Limb (tissue), 2 donors: ENCODE measurements around the gene LRRC61.

Experiments
- DNase-seq, 2 donors: peaks; one replicate each; pipeline ENCODE4 v3.0.0-alpha.2; 2016; ENCODE audit errors: extremely low spot score in 2 of 2

LRRC61 gene

DNA sequence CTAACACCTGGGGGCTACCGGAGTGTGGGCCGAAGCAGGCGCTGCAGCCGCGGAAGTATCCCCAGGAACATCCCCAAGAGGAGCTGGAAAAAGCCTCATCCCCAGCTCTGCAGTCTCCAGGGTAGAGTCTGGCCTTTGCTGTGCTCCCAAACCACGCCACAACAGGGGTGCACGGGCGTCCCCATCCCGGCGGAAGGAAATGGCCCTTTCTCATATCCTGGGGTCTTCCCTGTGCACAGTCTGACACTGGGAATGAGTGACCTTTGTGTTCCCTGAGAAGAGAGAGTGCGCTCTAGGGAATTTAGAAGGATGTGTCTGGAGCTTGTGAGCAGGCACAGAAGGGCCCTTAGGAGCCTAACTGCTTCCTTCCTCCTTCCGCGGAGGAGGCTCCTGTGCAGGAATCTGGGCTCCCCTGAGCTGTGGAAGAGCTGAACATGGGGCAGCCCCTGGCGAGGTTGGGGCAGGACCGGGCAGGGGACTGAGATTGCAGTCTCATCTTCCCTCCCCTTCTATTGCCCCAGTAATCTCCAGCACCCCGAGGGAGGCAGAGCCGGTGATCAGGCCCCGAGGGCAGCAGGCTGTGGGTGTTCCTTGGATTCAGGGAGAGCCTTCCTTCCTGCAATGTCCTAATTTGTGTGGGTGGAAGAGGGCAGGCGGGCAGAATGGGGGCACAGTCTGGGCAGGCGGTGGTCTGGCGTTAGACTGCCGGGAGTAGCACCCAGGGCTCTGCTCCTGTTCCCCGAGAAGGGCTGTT, 46.8 kb downstream of the LRRC61 start:
- no peak for DNase-seq

DNA sequence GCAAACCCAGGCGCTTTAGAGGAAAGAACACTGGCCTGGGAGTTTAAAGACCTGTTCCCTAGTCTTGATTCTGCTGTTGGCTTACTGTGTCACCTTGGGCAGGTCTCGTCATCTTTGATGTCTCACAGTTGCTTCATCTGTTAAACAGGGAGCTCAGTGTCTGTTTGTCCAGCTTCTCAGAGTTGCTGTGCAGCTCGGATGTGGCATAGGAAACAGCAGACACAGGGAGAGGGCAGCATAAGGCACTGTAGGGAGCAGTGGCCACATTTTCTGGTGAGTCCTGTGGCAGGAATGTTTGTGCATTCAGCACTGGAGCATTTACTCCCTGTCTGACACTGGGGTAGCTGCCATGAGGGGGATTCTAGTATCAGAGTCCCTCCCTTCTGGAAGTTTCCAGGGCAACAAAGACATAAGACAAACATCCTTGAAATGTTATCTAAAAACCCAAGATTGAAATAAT, 47.5 kb downstream of the LRRC61 start:
- no peak for DNase-seq

DNA sequence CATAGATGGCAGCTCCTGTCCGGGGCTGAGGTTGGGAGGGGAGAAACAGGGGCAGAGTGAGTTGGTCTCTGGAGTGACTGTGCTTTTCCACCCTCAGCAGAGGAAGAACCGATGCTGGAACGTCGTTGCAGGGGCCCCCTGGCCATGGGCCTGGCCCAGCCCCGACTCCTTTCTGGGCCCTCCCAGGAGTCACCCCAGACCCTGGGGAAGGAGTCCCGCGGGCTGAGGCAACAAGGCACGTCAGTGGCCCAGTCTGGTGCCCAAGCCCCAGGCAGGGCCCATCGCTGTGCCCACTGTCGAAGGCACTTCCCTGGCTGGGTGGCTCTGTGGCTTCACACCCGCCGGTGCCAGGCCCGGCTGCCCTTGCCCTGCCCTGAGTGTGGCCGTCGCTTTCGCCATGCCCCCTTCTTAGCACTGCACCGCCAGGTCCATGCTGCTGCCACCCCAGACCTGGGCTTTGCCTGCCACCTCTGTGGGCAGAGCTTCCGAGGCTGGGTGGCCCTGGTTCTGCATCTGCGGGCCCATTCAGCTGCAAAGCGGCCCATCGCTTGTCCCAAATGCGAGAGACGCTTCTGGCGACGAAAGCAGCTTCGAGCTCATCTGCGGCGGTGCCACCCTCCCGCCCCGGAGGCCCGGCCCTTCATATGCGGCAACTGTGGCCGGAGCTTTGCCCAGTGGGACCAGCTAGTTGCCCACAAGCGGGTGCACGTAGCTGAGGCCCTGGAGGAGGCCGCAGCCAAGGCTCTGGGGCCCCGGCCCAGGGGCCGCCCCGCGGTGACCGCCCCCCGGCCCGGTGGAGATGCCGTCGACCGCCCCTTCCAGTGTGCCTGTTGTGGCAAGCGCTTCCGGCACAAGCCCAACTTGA, 48.2 kb downstream of the LRRC61 start:
- no peak for DNase-seq

DNA sequence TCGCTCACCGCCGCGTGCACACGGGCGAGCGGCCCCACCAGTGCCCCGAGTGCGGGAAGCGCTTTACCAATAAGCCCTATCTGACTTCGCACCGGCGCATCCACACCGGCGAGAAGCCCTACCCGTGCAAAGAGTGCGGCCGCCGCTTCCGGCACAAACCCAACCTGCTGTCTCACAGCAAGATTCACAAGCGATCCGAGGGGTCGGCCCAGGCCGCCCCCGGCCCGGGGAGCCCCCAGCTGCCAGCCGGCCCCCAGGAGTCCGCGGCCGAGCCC, 48.8 kb downstream of the LRRC61 start:
- no peak for DNase-seq

DNA sequence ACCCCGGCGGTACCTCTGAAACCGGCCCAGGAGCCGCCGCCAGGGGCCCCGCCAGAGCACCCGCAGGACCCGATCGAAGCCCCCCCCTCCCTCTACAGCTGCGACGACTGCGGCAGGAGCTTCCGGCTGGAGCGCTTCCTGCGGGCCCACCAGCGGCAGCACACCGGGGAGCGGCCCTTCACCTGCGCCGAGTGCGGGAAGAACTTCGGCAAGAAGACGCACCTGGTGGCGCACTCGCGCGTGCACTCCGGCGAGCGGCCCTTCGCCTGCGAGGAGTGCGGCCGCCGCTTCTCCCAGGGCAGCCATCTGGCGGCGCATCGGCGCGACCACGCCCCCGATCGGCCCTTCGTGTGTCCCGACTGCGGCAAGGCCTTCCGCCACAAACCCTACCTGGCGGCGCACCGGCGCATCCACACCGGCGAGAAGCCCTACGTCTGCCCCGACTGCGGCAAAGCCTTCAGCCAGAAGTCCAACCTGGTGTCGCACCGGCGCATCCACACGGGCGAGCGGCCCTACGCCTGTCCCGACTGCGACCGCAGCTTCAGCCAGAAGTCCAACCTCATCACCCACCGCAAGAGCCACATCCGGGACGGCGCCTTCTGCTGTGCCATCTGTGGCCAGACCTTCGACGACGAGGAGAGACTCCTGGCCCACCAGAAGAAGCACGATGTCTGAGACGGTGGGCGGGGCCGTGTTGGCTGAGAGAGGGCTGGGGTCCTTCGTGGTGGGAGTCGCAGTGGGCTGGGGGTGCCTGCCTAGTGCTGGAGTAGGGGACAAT, 49.3 kb downstream of the LRRC61 start:
- no peak for DNase-seq

DNA sequence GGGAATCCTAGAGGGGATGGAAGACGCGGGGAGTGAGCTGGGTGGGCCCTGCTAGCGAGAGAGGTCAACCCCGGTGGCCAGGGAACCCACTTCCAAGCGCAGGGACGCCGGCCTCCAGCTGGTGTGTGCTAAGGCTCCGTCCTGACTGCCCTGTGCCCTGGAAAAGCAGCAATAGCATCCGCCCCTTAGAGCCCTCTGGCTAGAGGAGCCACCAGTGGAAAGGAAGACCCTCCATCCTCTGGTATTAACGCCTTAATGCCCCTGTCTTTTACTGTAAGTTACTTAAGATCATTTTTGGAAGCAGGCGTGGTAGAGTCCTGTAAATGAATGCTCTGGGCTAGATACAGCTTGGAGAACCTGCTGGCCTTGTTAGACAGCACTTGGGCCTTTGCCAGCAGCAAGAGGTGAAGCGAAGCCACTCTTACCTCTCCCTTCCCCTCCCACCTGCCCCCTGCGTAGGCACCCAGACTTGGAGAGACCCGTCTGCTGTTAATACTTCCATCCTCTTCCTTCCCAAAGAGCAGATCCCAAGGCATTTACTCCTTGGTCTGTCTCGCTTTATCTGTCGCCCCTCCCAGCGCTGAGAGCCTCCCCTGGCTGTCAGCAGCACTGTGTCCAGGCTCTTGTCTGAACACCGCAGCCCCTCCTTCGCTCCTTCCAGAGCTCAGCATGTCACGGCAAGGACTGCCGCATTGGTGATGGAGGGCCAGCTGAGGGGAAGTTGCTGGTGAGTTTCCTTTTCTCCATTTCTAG, 50.1 kb downstream of the LRRC61 start:
- no peak for DNase-seq

DNA sequence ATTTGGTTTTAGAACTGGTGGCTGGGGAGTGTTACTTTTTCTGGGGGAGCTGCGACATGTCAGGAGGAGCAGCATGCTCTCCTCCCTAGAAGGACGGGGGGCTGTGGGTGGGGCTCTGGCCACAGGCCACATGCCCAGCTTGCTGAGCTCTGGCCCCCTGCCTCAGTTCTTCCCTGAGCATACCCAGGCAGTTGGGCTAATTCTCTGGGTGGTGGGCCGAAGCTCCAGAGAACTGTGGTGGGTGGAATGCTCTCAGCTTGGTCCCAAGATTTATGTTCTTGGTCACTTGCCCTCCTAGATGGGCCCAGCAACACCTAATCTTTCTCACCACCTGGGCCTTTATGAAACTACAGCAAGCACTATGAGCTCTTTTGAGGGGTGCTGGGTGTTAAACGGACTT, 50.9 kb downstream of the LRRC61 start:
- DNase-seq, result no peak

DNA sequence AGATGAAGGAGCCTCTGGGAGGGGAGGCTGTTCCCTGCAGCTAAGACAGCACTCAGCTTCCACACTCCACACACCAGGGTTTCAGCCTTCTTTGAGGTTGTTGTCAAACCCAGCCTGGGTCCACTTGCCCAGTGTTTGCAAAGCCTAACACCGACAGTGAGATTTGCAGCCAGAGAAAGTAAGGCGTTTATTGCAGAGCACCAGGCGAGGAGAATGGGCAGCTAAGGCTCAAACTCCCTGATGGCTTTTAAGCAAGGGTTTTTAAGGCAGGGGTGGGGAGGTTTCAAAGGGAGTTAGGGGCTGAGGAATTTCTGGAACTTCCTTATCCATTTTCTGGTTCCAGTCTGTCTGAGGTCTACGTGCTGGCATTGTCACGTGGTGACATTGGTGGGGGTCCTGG, 51.3 kb downstream of the LRRC61 start:
- no peak for DNase-seq

DNA sequence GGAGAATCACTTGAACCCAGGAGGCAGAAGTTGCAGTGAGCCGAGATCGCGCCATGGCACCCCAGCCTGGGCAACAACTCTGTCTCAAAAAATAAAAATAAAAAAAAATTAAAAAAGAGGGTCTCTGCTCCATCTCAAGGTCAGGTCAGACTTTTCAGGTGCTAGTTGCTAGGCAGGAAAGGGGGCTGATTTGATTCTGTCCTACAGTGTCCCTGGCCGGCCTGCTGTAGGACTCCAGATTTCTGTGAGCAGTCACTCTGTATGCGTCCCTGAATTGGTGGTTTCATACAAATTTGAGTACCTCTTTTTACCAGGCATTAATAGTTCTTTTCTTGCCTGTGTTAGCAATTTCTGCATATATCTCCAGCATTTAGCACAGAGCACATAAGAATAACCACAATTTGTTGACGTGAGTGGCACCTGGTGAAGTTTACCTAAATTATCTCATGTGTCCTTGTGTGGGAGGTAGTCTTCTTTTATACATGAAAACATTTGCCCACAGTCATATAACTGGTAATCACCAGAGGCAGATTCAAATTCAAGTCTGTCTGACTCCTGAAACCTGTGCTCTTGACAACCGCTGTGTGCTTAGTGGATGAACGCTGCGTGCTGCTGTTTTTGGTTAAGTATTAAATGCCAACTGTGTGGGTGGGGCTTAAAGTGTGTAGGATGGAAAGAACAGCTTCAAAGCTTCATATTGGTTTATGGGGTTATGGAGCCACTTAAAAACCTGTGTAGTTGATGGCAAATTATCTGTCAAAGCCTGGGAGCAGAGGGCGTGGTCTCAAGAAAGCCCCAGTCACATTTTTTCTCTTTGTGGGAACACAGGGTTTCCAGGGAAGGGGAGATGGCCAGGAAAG, 52.7 kb downstream of the LRRC61 start:
- DNase-seq, result no peak

DNA sequence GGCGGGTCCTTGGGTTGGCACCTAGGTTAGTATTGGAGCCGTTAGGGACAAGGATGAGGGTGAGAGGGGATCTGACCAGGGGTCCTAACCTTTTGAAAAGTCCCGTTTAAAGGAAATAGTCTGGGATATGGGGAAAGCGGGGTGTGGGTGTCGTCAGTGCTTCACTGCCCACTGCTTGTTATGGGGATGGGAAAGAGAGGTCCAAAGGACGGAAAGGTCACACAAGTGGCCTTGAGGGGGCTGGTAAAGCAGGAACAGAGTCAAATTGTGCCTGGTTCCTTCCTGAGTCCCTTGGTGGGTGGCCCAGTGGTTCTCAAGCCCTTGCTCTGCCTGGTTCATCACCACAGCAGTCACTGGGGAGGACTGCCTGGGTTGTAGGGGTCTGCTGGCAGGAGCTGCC, 53.4 kb downstream of the LRRC61 start:
- no peak for DNase-seq

DNA sequence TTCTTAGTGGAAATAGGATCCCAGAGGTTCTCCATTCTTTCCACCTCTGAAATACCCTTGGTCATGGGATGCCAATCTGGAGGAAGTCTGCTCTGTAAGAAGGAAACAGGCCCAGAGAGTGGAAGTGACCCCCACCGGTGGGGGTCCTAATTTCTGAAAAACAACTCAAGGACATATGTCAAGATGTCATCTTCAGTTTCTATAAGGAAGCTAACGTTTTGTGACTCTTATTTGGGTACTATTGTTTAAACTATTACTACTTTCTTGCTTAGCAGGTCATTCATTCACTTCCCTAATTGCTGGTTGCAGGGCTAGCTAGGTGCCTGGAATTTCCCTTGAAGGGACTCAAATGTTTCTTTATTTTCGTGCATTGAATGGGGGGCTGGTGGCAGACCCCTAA, 54.0 kb downstream of the LRRC61 start:
- no peak for DNase-seq

DNA sequence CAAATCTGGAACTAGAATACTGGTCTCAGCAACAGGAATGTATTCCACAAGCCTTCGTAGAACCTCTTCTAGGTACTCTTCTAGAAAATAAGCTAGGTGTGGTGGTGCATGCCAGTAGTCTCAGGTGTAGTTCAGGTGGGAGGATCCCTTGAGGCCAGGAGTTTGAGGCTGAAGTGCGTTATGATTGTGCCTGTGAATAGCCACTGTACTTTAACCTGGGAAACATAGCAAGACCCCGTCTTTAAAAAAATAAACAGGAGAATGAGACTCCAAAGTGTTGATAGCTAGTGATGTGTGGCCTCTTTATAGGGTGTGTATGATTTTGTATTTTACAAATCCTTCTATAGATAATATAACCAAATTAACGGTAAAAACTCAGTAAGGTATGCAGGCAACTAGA, 54.5 kb downstream of the LRRC61 start:
- no peak for DNase-seq

DNA sequence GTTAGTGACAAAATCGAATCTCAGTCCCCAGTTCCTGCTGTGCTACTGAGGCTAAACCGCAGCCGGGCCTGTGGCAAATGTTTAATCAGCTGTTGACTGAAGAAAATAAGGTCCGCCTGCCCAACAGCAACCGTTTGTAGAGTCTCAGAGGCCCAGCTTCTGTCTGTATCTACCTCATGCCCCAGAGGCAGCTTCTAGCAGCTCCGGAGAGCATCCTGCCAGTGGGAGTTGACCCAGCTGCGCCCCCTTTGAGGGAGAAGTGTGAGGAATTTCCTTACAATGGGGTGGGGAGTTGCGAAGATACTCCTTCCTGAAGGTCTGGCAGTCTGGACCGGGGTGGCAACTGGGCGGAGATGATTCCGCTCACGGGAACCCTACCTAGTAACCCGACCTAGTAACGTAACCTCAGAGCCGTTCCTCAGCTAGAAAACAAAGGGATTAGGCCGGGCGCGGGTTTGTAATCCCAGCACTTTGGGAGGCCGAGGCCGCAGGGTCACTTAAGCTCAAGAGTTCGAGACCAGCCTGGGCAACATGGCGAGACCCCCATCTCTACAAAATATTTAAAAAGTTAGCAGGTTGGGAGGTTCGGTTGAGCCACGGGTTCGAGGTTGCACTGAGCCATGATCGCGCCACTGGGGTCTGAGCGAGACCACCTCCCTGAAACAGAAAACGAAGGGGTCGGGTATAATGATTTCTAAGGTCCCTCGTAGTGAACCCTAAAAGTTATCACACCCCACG, 55.1 kb downstream of the LRRC61 start:
- DNase-seq, result peak in 1 of 2 donors; percentile 74

DNA sequence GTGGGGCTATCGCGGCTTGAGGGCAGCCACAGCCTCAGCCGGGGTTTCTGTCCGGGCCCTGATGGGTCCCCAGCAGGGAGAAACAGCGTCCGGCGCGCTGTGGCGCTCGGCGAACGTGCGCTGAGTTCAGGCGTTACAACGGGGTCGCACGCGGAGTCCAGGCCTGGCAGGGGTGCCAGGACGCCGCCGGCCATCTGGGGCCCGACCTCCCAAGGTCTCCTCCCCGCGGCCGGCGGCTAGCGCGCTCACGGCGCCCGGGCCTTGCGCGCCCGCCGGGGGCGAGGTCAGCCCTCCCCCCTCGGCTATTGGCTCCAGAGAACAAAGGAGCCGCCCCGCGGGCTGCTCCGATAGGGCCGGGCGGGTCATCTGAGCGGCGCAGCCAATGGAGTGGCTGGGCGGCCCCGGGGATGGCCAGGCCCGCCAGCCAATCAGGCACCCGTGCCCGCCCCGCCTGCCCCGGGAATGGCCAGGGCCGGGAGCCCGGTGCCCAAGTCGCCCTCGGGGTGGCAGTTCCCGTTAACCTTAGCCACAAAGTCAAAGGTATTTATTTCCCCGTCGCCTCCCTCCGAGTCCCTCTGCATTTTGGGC, 55.8 kb downstream of the LRRC61 start, which contains the start of gene ZNF775:
Gene ZNF775 (plus strand): TSS at position 478 of the 588 bp plus-strand sequence. CDS start 9,141 bp downstream, outside the sequence.
- peak; percentile 96 for DNase-seq

DNA sequence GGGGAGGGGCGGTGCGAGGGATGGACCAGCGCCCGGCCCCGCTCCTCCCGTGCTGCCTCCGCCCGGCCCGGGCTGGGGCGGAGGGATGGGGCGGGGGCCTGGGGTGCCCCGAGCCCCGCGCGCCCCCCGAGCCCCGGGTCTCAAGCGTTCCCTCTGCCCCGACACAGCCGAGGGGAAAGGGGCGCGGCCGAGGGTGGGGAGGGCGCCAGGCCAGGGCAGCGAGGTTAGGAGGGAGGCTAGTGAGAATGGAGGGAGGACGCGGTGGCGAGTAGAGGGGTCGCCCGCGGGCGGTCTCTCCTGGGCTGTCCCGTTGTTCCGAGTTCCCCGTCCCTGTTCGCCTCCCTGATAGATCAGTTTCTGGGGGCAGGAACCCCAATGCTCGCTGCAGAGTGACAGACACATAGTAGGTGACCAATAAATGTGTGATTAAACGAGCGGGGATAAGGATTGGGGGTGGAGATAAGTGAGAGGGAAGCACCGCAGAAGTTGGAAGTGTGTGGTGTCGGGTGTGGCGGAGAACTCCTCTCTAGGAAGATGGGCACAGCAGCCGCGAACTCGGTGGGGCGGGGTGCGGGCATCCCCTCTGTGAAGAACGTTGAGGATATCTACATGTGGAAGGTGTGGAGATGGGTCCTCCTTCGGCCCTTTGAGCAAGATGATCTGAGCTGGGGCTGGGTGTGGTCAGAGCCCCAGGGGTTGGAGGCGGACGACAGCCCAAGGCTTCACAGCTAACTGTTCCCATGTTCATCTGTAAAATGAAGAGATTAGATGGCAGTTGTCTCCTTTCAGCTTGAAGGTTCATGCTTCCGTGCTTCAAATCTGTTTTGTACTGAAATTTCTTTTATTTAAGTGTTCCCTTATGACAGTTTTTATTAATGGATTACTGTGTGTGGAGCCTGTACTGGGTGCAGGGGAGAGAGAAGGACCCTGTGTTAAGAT, 56.6 kb downstream of the LRRC61 start:
- peak in 1 of 2 donors; percentile 59 for DNase-seq

DNA sequence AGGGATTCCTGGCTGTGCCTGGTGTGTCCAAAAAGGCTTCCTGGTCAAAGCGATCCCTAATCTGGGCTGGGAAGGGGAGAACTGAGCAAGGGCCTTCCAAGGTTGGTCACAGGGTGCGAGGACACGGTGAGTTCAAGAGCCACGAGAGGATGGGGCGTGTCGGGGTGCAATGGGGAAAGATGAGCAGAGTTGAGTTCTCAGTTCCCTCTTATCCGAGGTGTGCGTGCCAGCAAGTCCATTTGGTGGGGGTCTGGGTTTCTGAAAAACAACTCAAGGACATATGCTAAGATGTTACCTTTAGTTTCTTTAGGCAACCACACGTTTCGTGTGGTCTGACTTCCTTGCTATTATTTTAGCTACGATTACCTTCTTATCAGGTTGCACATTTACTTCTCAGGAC, 57.3 kb downstream of the LRRC61 start:
- no peak for DNase-seq

DNA sequence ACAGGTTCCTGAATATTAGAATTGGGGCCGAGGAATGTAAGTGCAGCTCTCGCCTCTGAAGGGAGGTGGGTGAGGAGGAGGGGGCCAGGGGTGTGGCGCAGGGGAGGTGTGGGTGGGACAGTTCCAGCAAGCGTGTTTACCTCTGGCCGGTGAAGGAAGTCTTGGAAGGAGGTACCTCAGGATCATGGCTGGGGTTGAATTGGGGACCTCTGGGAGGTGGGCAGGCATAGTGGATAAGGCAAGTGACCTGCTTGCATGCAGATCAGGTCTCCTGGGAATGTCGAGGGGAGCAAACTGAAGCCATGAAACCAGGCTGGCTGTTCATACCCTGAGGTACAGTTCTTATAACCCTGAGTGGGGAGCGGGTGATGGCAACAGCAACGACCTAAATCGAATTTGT, 57.9 kb downstream of the LRRC61 start:
- no peak for DNase-seq

DNA sequence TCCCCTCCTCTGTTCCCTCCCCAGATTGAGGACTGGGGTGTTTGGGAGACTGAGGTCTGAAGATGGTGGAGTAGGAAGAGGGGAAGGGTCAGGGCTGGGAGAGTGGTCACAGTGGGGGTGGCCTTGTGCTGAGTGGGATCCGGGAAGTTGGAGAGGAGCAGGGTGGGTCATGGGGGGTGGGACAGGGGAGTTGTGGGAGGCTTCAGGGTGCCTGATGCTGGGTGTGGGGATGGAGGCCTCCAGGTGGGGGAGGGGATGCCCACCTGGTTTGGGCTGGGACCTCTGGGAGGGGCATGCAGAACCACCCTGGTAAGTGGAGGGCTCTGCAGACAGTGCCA, 58.6 kb downstream of the LRRC61 start:
- no peak for DNase-seq
